ENCODE data around the gene TNXB. TPM values are rescaled to one million over a fixed set of nuclear protein-coding genes. Genes with fewer than 3 reads are reported as not detected.

TNXB gene, protein sequence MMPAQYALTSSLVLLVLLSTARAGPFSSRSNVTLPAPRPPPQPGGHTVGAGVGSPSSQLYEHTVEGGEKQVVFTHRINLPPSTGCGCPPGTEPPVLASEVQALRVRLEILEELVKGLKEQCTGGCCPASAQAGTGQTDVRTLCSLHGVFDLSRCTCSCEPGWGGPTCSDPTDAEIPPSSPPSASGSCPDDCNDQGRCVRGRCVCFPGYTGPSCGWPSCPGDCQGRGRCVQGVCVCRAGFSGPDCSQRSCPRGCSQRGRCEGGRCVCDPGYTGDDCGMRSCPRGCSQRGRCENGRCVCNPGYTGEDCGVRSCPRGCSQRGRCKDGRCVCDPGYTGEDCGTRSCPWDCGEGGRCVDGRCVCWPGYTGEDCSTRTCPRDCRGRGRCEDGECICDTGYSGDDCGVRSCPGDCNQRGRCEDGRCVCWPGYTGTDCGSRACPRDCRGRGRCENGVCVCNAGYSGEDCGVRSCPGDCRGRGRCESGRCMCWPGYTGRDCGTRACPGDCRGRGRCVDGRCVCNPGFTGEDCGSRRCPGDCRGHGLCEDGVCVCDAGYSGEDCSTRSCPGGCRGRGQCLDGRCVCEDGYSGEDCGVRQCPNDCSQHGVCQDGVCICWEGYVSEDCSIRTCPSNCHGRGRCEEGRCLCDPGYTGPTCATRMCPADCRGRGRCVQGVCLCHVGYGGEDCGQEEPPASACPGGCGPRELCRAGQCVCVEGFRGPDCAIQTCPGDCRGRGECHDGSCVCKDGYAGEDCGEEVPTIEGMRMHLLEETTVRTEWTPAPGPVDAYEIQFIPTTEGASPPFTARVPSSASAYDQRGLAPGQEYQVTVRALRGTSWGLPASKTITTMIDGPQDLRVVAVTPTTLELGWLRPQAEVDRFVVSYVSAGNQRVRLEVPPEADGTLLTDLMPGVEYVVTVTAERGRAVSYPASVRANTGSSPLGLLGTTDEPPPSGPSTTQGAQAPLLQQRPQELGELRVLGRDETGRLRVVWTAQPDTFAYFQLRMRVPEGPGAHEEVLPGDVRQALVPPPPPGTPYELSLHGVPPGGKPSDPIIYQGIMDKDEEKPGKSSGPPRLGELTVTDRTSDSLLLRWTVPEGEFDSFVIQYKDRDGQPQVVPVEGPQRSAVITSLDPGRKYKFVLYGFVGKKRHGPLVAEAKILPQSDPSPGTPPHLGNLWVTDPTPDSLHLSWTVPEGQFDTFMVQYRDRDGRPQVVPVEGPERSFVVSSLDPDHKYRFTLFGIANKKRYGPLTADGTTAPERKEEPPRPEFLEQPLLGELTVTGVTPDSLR (N-terminal part only)
- 1.6 and 3.3 TPM in 2 replicates for total RNA-seq (2014; rRNA removed; shearing (Covaris generic))

DNA sequence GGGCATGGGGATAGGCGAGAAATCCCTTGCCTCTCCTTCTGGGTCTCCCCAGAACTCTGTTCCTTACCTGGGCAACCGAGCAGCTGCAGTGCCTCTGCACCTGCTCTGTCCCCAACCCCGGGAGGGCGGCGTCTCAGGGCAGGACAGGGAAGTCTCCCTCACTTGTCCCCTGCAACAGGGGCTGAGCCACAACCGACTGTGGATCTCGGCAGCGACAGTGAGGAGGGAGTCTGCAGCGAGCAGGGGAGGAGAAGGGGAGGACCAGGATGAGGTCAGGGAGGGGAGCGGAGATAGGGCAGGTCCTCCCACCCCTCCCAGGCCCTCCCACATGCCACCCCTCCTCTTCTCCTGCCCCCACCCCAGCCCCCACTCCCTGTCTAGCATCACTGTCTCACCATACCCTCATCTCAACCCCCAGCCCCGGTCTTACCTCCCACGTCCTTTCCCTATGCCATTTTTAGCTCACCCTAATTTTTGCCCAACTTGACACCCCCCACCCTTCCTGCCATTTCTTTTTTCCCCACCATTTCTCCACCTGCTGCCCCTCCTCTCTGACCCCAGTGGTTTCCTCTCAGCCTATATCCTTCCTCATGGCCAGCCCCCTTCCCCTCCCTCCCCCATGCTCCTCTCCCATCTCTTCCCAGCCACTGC, at the start of gene TNXB:
Gene TNXB, minus strand, starts transcription at position 225 of the 651 bp plus-strand sequence. CDS start 11,140 bp downstream, outside the sequence.
- no peak for DNase-seq
- Histone ChIP-seq H3K4me1 (peaks cover 16% of the 10 kb centered on the region), H3K4me3 (no peak within 1 kb of the TSS), H3K36me3 (no peaks in the 10 kb centered on the region), H3K9me3 (replicated peaks) (no peaks in the 10 kb centered on the region), H3K27me3 (no peaks in the 10 kb centered on the region), H3K27ac (no peak within 1 kb of the TSS)

DNA sequence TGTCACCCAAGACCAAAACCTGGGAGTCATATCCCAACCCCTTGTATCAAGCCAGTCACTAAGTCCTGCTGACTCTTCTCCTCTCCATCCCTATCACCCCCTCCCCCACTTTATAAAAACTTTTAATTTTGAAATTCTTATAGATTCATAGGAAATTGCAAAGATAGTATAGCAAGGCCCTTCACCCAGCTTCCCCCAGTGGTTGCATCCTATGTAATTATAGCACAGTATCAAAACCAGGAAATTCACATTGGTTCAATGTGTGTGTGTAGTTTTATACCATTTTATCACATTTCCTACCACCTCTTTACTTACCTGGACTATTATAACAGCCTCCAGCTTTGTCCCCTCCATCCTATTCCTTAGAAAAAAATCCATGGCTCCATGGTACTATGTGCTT, 48.9 kb upstream of the TNXB start:
- no peak for DNase-seq
- peaks cover 27% of the 10 kb centered on the region for H3K36me3 ChIP-seq
- H3K27ac ChIP-seq = no peak overlapping the region
- H3K27me3 ChIP-seq = no peaks in the 10 kb centered on the region
- no peak overlapping the region for H3K4me3 ChIP-seq
- peaks cover 5% of the 10 kb centered on the region for H3K4me1 ChIP-seq
- no peaks in the 10 kb centered on the region for H3K9me3 ChIP-seq (replicated peaks)

DNA sequence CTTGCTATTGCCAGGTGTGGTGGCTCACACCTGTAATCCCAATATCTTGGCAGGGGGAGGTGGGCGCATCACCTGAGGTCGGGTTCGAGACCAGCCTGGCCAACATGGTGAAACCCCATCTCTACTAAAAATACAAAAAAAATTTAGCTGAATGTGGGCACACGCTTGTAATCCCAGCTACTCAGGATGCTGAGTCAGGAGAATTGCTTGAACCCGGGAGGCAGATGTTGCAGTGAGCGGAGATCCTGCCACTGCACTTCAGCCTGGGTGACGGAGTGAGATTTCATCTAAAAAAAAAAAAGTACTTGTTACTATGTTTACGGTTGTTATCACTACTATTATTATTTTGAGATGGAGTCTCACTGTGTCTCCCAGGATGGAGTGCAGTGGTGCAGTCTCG, 47.8 kb upstream of the TNXB start:
- Histone ChIP-seq H3K9me3 (replicated peaks) (no peaks in the 10 kb centered on the region), H3K4me1 (peaks cover 5% of the 10 kb centered on the region), H3K4me3 (no peak overlapping the region), H3K36me3 (peaks cover 27% of the 10 kb centered on the region), H3K27me3 (no peaks in the 10 kb centered on the region), H3K27ac (no peak overlapping the region)
- DNase-seq = no peak

DNA sequence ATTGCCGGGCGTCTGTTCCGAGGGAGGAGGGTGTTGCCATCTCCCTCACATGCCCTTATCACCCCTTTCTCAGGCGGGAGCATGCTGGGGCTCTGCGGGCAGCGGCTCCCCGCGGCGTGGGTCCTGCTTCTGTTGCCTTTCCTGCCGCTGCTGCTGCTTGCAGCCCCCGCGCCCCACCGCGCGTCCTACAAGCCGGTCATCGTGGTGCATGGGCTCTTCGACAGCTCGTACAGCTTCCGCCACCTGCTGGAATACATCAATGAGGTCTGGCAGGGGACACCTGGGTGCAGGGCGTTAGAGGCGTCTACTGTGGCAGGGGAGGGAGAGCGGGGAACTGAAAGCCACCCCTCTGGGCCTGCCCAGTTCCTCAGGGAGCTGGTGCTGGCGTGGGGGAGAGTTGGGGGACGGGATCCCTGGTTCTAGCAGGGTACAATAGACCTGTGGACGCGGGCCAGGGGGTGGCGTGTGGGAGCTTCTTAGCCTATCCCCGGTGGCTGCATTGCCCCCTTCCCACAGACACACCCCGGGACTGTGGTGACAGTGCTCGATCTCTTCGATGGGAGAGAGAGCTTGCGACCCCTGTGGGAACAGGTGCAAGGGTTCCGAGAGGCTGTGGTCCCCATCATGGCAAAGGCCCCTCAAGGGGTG, 45.5 kb upstream of the TNXB start:
- Histone ChIP-seq H3K36me3 (peaks cover 24% of the 10 kb centered on the region), H3K9me3 (replicated peaks) (no peaks in the 10 kb centered on the region), H3K27ac (peak overlapping the region; percentile 86), H3K4me1 (peaks cover 5% of the 10 kb centered on the region), H3K27me3 (no peaks in the 10 kb centered on the region), H3K4me3 (peak overlapping the region; percentile 80)
- peak; percentile 82 to 84 for DNase-seq

DNA sequence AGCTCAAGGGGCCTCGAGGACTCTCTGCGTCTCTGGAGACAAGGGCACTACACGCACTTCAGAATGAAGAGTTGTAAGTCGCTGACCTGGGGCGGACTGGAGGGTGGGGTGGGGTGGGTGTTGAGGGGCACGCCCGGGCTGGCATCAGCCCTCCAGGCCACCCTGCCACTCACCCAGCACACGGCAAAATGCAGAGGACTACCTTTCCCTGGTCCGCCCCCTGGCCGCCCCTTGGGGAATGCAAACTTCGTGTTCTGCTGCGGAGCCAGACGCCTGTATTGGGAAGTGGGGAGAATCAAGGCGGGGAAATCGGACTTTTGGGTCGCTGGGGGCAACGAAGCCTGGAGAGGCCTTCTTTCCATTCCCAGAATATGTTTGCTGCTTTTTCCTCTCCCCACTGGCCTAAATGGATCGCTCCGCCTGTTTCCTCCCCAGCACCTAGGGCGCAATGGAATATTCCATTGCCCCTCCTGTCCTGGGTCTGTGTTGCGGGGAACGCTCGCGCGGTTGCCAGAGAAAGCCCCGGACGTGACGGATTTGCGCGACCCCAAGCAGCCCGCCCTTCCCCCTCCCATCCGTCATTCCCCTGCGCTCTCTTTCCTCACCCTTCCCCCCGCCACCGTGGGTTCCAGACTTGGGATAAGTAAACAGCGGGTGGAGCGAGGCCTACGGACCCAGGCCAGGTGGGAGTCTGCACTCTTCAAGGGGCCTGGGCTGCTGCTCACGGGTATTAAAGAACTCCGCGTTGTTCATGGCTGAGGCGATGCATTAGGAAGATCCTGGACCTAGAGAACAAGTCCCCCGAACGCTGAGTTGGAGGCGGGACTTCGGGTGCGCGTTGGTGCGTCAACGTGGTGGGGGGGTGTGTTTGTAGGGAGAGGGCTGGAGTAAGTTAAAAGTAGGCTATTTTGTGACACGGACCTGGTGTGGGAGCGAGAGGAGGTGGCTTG, 44.7 kb upstream of the TNXB start, which contains the start of gene PPT2:
Gene PPT2, plus strand, starts transcription at position 578 of the 950 bp plus-strand sequence. CDS start 454 bp downstream, outside the sequence.
- peak; percentile 90 to 91 for DNase-seq
- Histone ChIP-seq H3K4me1 (peaks cover 5% of the 10 kb centered on the region), H3K27ac (peak within 1 kb of the TSS; percentile 86), H3K36me3 (peaks cover 24% of the 10 kb centered on the region), H3K9me3 (replicated peaks) (no peaks in the 10 kb centered on the region), H3K27me3 (no peaks in the 10 kb centered on the region), H3K4me3 (peak within 1 kb of the TSS; percentile 80)

DNA sequence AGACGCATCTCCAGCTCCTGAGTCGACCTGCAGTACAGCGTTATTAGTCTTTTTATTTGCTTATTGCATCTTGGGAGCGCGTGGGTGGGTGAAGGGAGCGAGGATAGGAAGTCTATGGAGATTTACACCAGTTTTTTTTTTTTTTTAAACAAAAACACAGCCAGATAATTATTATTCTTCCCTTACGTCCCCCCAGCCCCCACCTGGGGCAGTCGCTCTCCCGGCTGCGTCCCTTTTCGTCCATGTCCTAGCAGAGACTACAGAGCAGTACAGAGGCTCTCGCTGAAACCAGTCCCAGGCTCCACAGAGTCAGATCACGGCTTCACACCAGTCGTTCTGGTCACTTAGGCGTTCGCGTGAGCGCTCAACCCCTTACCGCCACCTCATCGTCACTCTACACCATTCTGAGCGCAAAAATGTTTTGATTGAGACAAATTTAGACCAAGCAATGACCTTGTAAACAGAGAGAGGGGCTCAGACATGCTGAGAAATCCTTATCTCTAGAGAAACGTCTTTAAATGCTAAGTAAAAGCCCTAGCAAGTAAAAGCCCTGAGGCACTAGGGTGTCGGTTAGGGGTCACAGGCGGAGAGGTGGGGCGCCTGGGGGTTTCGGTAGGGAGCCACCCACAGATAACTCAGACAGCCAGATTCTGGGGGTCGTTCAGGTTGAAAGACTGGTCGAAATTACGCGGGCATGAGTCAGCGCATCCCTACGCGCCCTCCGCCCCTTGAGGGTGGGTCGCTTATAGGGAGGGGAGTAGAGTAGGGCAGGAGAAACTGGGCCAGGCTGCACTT, 43.8 kb upstream of the TNXB start:
- peak; percentile 35 to 57 for DNase-seq
- Histone ChIP-seq H3K27ac (peak overlapping the region; percentile 86), H3K9me3 (replicated peaks) (no peaks in the 10 kb centered on the region)

DNA sequence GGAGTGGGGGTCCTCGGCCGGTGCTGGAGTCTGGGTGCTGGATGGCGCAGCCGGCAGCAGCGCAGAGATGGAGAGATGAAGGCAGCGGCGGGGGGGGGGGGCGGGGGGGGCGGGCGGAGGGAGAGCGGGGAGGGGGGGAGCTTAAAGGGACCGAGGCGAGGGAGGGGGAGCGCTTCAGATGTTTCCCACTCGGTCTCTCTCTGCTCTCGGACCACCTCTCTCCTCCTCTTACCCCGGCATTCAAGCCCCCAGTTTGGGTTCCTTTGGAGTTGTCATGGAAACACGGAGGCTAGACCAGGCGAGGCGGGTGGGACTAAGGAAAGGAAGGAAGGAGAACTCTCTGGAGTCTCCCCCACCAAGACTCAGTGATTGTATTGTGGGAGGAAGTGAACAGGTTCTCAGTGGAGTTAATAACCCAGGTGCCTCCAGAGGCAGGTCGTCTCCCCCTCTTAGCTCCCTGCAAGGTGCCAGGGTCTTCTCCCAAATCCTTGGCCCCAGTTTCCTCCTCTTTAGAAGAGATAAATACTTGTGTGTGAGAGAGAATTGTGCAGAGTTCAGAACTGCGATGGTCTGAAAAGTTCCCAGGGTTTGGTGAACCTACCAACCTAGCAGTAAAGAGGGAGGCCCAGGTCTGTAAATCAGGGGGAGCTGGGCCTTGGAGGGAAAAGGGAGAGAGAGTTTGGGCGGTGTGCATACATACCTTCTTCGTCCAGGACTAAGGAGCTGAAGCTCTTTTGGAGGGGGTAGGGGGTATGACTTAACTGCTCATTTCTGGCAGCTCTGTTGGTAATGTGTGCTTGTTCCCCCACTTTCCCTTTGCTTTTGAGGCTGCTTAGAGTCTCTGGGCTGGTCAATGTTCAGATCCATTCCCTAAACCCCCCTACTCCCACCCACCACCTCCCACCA, 43.0 kb upstream of the TNXB start, which contains the start of gene PRRT1:
Gene PRRT1, minus strand, starts transcription at position 77 of the 906 bp plus-strand sequence. CDS start 112 bp downstream, outside the sequence.
- peak within 1 kb of the TSS; percentile 80 for H3K4me3 ChIP-seq
- no peak for DNase-seq
- peaks cover 9% of the 10 kb centered on the region for H3K36me3 ChIP-seq
- peaks cover 5% of the 10 kb centered on the region for H3K4me1 ChIP-seq
- H3K27me3 ChIP-seq = no peaks in the 10 kb centered on the region
- no peaks in the 10 kb centered on the region for H3K9me3 ChIP-seq (replicated peaks)
- peak within 1 kb of the TSS; percentile 86; the same call in 1 of the 2 replicates for H3K27ac ChIP-seq

More for the DNA sequence above, 43.8 kb upstream of the TNXB start:
- Histone ChIP-seq H3K4me3 (peak overlapping the region; percentile 80), H3K27me3 (no peaks in the 10 kb centered on the region), H3K4me1 (peaks cover 5% of the 10 kb centered on the region), H3K36me3 (peaks cover 15% of the 10 kb centered on the region)

DNA sequence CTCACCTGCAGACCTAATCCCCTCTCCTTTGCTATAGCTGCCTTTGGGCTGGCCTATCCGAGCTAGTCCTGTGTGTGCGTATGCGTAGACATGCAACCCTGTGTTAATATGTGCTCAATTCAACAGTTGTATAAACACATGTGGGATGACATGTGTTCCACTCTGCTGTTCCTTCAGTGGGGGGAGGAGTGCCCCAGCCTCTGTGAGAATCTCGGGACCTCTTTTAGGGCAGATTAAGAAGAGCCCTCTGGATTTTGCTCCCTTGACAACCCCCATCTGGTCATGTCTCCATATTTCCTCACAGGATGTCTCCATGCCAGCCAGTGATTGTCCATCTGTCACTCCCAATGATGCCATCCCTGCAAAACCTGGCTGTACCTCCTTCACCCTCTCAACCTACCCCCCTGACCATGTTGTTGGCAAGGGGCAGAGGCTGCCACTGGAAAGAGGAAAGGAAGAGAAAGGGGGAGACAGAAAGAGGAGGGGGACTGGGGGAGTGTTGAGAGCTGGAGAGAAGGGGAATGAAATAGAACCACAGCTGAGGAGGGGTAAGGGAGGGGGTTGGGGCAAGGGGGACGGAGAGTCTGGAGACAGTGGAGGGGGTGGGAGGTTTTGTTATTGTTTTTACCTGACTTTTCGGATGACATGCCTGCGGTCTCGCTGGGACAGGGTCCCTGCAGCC, 42.2 kb upstream of the TNXB start:
- Histone ChIP-seq H3K36me3 (peaks cover 2% of the 10 kb centered on the region), H3K9me3 (replicated peaks) (no peaks in the 10 kb centered on the region), H3K4me1 (peaks cover 5% of the 10 kb centered on the region), H3K27ac (no peak overlapping the region), H3K27me3 (no peaks in the 10 kb centered on the region), H3K4me3 (no peak overlapping the region)
- DNase-seq = no peak

DNA sequence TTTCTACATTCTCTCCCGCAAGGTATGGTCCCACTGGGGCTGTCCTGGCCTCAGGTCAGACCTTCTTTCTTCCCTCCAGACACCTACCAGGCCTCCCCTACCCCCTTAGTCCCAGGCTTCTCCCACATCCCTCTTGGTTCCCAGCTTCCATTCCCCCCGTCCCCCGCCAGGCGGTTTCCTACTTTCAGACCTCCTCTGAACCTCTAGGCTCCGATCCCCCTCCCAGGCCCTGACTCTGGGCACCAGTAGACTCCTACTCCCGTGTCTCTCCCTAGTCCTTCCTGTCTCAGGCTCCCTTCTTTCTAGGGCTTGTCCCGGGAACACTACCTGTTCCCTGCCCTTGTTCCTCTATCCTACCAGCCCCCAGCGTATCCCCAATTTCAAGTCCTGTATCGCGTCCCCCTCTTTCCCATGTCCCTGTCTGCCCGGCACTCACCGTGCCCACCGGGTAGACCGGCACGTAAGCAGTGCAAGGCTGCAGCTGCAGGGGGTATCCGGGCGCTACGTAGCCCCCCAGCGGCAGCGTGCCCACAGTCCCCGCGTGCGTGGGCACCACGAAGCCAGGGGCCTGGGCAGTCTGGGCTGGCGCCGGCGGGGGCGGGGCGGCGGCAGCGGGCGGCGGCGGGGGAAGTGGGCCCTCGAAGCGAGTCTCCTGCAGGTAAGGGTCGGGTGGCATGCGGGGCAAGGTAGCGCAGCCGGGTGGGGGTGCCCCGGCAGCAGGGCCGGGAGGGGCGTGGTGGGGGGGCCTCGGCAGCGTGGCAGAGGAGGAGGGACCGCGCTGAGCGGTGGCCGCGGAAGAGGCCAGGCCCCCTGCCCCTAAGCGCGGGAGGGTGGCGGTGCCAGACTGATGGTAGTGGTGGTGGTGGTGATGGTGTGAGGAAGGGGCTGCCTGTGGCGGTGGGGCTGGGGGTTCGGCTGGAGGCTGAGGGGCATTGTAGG, 41.1 kb upstream of the TNXB start:
- no peaks in the 10 kb centered on the region for H3K9me3 ChIP-seq (replicated peaks)
- H3K27me3 ChIP-seq = no peaks in the 10 kb centered on the region
- no peak for DNase-seq
- no peaks in the 10 kb centered on the region for H3K36me3 ChIP-seq
- H3K4me1 ChIP-seq = peaks cover 3% of the 10 kb centered on the region
- H3K27ac ChIP-seq = no peak overlapping the region
- H3K4me3 ChIP-seq = no peak overlapping the region
